GM21360 (cell line): Measurements from ENCODE around the gene POLE.

ENCODE experiments used
- ATAC-seq: cut with Tn5 transposase; IDR thresholded peaks from one replicate; pipeline ENCODE4 v1.9.1; 2021; ENCODE audit warnings: mild to moderate bottlenecking, moderate library complexity; ENCODE audit not compliant: unreplicated experiment

POLE gene, protein sequence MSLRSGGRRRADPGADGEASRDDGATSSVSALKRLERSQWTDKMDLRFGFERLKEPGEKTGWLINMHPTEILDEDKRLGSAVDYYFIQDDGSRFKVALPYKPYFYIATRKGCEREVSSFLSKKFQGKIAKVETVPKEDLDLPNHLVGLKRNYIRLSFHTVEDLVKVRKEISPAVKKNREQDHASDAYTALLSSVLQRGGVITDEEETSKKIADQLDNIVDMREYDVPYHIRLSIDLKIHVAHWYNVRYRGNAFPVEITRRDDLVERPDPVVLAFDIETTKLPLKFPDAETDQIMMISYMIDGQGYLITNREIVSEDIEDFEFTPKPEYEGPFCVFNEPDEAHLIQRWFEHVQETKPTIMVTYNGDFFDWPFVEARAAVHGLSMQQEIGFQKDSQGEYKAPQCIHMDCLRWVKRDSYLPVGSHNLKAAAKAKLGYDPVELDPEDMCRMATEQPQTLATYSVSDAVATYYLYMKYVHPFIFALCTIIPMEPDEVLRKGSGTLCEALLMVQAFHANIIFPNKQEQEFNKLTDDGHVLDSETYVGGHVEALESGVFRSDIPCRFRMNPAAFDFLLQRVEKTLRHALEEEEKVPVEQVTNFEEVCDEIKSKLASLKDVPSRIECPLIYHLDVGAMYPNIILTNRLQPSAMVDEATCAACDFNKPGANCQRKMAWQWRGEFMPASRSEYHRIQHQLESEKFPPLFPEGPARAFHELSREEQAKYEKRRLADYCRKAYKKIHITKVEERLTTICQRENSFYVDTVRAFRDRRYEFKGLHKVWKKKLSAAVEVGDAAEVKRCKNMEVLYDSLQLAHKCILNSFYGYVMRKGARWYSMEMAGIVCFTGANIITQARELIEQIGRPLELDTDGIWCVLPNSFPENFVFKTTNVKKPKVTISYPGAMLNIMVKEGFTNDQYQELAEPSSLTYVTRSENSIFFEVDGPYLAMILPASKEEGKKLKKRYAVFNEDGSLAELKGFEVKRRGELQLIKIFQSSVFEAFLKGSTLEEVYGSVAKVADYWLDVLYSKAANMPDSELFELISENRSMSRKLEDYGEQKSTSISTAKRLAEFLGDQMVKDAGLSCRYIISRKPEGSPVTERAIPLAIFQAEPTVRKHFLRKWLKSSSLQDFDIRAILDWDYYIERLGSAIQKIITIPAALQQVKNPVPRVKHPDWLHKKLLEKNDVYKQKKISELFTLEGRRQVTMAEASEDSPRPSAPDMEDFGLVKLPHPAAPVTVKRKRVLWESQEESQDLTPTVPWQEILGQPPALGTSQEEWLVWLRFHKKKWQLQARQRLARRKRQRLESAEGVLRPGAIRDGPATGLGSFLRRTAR (N-terminal part only)

DNA sequence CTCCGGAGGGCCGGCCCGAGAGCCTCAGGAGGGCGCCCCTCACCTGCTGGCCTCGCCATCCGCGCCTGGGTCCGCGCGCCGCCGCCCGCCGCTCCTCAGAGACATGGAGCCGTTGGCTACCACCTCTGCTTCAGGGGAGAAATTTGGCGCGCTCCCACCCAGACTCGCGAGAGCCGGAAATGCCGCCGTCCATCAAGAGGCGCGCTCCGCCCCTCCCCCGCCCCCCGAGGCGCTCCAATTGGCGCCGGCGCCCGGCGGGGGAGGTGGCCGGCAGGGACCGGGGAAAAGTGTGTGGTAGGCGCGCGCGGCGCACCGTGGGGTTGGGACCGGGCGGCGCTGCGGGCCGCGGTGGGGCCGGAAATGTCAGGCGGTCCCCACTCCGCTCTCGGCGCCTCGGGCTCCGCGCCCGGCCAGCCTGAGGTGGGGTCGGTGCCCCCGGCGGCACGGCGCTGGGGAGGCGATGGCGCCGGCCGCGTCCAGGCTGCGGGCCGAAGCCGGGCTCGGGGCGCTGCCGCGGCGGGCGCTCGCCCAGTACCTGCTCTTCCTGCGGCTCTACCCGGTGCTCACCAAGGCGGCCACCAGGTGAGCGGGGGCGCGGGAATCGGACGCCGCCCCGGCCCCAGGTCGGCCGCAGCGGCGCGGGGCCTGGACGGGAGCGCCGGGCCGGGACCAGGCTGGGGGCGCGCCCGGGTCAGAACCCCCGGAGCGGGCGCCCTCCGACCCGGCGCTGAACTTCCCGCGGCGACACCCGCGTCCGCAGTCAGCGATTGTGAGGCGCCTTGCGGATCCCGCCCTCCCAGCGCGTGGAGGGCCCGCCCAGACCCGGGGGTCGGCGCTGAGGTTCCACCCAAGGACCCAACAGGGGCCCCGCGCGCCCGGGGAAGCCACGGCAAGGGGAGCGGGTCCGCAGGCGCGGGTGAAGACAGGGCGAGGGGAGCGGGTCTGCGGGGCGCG lies at the start of gene POLE, which contains the start of gene PXMP2:
Gene POLE, minus strand, starts transcription at position 132 of the 954 bp plus-strand sequence. Its CDS starts 27 bp downstream, at position 105.
Gene PXMP2, plus strand, starts transcription at position 377 of the 954 bp plus-strand sequence. Its CDS starts 84 bp downstream, at position 461.
- ATAC-seq: peak; percentile 81

- no peak for ATAC-seq
Observed at GRCh38 chr12:132736913-132737312, 49.8 kb upstream of the POLE start.

- no peak for ATAC-seq
Observed at GRCh38 chr12:132736378-132736777, 49.2 kb upstream of the POLE start.

DNA sequence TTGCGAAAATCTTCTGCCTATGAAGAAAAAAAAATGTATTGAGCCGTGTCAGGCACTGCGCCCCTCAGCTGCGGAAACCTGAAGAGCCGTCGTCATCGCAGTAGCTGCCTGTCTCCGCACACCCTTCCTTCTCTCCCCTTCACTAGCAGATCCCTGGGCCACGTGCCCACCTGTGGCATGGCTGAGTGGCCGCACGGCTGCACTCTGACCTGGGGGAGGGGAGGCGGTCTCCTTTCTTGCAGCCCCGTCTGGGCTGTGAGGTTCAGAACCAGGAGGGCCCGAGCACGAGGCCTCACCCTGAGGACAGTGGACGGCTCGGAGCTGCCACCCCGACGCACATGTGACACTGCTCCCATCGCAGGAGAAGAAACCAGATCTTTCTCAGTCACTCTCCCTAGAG lies 48.4 kb upstream of the POLE start:
- no peak for ATAC-seq

- no peak for ATAC-seq
Observed at GRCh38 chr12:132734206-132734605, 47.1 kb upstream of the POLE start.

DNA sequence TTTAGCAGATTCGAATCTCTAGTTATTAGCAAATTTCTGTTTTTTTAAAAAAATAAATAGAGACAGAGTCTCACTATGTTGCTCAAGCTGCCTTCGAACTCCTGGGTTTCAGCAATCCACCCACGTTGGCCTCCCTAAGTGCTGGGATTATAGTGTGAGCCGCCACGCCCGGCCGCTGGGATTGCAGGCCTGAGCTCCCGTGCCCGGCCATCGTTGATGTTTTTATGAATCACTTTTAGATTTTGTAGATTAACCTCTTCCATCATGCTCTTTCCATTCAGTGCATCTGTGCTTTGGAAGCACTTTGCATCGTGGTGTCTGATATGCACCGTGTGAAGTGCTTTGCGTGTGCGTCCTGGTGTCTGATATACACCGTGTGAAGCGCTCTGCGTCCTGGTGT lies 44.4 kb upstream of the POLE start:
- ATAC-seq: no peak

DNA sequence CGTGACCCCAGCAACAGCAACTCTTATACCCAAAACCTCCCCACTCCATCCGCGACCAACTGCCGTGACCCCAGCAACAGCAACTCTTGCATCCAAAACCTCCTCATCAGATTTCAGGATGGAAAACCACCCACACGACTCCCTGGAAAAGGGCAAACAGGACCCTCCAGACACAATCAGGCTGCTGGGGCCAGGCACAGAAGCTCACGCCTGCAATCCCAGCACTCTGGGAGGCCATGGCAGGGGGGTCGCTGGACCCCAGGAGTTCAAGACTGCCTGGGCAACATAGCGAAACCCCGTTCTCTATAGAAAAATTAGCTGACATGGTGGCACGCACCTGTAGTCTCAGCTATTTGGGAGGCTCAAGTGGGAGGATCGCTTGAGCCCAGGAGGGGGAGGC lies 43.2 kb upstream of the POLE start:
- no peak for ATAC-seq

DNA sequence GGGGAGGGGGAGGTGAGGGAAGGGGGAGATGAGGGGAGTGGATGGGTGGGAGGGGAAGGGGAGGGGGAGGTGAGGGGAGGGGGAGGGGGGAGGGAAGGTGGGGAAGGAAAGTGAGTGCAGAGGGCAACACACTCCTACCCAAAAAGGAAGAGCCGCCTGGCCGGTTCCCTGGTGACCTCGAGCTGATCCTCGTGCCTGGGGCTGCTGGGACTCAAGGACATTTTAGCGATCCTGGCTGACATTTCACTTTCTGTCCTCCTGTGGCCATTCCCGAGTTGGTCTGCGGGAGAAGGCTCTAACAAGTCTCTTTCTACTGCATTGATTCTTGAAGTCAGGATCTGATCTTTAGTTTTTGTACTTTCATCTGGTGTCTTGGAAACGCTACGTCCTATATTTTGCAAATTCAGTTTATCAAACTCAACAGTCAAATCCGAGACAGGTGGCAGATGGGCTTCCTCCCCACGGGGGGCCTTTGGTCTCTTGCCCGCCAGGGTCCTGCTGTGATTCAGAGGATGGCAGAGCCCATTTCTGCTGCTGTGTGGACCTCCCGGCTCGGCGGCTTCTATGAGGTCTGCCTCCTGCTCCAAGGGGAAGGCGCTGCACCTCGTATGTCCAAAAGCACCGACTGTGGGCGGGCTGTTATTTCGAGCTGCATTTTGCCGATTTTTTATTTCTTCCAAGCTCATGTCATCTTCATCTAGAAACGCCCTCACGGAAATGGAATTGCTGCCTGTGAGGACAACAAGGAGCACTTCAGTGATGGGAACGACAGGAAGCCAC lies 42.6 kb upstream of the POLE start:
- no peak for ATAC-seq

DNA sequence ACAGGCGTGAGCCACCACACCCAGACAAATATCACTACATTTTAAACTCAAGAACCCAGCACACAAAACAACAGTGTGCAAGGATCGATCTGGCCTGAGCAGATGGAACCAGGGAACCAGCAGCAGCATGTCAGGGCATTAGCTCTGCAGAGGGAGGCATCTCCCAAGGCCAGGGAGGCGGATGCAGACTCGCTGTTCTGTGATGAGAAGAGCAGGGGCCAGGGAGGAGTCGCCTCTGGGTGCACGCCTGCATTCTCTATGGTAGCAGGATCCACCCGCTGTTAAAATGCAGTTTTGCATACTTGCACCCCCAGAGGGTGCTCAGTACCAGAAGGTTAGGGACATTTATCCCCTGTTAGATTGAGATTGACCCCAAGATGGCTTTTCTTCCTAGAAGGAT lies 41.4 kb upstream of the POLE start:
- ATAC-seq: no peak

DNA sequence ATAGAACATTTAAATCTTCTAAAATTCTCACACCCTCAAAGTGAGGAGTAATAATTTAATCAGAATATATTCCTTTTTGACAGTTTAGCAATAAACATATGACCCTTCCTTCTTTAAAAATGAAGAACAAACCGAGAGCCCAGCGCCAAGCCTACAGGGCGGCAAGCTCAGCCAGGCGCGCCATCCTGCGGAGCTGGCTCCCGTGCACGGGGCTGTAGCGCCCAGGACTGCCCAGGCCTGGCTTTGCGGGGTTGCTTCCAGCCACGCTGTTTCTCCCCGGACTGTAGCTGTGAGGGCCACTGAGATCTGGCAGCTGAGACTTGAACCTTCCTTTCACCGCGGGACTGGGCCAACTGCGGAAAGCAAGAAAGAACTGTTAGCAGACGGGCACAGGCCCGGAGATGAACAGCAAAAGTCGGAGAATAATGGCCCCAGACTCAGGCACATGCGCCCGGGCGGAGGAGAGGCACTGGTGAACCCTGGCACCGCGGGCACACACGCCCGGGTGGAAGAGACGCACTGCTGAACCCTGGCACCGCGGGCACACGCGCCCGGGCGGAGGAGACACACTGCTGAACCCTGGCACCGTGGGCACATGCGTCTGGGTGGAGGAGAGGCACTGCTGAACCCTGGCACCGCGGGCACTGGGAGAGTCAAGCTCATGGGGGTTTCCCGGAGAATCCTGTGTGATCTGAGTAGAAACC lies 40.1 kb upstream of the POLE start:
- no peak for ATAC-seq

- ATAC-seq: no peak
Observed at GRCh38 chr12:132726386-132726785, 39.2 kb upstream of the POLE start.

DNA sequence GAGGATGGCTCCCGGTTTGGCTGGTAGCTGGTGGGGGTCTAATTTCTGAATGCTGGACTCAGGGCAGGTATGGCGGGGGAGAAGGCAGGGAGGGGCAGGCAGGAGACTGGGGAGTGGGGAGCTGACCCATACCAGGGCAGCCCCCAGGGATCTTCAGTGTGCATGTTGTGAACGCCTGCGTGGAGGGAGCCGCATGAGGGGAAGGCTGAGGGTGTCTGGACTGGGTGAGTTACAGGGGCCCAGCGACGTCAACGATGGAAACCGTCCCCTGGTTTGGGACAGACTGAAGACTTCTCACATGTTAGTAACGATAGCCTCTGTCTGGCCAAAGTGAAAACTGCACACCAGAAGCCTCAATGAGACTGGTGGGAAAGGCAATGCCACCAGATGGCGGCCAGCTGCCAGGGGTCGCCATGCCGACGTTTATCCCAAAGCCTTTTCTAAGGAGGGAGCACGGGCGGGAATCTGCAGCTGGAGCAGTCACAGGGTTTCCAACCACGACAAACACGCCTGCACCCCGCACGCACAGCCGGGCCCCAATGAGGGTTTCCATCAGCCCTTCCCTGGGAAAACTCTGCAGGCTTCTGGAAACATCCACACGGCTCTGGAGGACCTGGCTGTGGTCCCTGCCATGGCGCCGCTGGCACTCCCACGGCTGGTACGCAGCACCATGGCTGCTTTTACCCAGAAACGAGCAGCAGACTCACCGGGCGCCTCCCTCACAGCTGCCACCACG lies 37.5 kb upstream of the POLE start:
- no peak for ATAC-seq

DNA sequence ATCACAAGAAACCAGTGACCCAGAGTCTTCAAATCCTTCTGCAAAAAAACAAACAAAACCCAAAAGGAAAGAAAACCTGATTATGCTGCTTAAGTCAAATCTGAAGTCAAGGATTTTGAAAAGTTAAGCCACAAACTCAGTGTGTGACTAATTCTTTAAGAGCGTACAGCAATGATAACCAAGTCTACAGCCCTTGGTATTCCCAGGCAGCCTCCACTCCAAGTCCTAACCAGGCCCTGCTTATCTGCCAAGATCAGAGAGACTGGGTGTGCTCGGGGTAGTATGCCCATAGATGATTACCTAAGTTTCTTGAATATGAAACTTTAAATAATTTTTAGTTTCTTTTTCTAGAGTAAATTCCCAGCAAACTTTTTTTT lies 36.6 kb upstream of the POLE start:
- ATAC-seq: no peak

GRCh38 chr12:132723015-132723763 lies 36.0 kb upstream of the POLE start:
- no peak for ATAC-seq

DNA sequence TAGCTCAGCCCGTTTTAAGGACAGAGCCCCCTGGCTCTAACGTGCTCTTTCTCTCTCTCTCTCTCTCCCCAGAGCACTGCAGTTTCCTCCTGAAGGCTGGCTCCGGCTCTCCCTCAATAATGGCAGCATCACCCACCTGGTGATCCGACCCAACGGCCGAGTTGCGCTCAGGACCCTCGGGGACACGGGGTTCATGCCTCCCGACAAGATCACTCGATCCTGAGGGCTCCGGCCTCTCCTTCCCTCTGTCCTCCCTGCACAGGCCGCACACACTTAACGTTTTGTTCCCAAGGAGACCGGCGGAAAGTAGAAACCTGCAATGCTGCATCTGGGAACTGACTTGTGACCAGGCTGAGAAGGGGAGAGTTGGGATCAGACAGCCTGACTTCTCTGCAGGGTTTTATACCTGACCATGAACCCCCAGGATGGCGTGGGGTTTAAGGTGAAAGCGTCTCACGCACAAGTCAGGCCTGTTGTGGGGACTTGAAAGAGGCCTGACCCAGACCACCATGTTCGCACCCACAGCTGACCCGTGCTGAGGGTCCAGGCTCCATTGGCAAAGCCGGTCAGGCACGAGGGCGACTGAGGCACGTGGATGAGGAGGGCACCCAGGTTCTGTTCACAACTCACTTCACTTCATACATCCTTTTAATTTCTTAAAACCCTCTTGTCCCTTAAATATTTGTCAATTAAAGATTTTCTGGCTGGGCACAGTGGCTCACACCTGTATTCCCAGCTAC lies 33.6 kb upstream of the POLE start:
- ATAC-seq: no peak

GRCh38 chr12:132719954-132720324 lies 32.8 kb upstream of the POLE start:
- no peak for ATAC-seq
